Fibroblast of skin of left quadriceps (primary cell): ENCODE measurements around the gene KCNJ16.
A peak's percentile ranks its signal among the peaks of the same experiment; 100 is the strongest.

ENCODE experiments used
- DNase-seq, 2 experiments: peaks; one replicate each; pipeline ENCODE4 v3.0.0-alpha.2; 2013; ENCODE audit warnings: low read depth in 2 of 2

The KCNJ16 gene

DNA sequence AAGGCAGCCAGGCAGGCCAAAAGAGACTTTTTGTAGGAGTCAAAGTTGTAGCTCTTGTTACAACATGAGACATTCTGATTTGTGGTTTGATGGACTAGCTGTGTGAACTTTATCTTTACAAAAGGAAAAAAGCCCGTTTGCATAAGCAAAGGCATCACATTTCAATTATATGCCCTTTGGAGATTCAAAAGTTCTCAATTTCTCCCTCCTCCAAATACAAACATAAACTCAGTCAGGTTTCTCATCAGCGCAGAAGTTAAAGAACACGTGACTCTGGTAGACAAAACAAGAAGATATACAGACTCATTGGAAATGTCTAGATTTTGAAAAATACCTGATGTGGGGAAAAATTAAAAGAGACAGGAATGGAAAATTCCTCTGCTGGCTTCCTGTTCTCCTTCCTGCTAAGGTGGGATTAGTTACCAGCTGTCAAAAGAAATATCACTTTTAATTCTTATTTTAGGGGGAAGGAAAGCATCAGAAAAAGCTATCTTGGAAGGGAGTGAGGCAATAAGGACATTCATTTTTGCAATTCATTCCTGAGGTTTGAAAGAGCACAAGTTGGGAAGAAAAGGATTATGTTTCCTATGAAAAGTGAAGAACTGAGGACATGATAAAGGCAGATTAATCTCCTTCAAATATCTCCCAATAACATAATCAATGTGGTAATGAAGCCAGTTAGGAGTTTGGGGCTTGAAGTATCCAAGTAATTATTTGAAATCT lies 4.6 kb upstream of the KCNJ16 start:
- DNase-seq: no peak

DNA sequence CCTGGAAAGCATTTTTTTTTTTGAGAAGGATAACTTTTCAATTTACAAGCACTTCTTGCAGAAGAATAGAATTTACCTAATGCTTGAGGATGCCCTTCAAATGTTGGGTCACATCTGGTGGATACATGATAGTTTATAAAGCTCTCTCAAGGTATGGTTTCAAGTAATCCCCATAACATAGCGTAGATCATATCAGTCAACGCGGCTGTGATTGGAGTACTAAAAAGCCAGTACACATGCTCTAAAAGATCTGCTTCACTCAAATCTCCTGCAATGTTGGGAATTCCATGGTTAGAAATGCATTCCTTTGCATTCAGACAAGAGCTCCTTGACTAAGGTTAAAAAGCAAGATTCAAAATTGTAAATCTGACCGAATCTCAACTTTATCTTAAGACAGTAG lies 3.9 kb upstream of the KCNJ16 start:
- DNase-seq: no peak

DNA sequence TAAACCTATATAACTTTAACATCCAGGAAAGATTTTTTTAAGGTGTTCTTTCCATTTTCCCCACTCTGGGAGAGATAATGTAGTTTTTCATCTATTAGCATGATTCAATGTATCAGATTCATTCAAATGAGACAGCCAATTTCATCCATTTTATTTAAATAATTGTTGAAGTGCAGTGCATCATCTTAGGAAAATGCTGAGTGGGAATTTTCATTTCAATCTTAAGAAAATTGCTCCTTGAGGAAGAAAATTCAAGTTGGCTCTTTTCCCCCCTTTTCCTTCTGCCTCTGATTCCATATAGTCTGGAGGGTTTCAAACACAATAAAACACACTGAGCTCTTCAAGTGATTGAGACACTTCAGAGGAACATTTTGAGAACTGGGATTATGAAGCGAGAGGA lies 3.4 kb upstream of the KCNJ16 start:
- DNase-seq: no peak

DNA sequence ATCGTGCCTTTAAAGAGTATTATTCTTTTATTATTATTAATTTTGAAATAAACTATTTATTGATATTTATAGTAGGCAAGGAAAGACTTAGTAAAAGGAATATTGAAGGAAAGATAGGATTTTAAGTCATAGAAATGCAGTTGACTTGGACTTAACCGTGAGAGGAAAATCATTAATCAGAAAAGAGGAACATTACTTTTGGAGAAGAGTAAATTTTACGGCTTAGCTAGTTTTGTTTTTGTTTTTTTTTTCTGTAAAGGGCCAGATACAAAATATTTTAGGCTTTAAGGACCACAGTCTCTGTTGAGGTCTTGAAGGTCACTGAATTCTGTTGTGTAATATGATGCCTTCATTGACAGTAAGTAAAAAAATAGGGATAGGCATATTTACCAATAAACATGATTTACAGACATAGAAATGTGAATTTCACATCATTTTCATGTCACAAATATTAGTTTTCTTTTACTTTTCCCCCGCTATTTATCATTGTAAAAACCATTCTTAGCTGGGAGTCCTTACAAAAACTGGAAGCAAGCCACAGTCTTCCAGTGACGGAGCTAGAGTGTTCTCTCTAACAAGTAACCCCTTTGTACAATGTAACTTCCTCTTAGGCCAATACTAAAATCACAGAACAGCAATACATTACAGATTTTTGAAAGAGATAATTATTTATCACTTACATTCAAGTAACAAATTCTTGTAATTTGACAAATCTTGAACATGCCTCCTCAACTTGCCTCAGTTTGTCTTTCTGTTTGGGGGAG lies 2.3 kb upstream of the KCNJ16 start:
- no peak for DNase-seq

DNA sequence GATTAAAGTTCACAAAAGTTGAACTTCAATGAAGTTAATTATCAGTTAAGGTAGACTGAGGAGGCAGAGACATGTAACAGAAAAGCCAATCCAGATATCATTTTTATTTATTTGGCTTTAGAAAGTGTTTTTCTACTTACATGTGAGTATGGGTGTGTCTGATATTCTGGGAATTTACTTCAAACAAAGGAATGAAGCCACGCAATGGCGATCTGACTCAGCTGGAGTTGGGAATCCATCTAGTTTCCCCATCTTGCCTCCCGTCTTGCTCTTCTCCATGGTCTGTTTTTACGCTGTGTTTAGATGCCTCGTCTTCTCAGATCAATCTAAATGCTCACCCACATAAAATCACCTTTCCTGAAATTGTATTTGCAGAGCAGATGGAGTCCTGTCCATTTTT lies 1.7 kb upstream of the KCNJ16 start:
- no peak for DNase-seq

DNA sequence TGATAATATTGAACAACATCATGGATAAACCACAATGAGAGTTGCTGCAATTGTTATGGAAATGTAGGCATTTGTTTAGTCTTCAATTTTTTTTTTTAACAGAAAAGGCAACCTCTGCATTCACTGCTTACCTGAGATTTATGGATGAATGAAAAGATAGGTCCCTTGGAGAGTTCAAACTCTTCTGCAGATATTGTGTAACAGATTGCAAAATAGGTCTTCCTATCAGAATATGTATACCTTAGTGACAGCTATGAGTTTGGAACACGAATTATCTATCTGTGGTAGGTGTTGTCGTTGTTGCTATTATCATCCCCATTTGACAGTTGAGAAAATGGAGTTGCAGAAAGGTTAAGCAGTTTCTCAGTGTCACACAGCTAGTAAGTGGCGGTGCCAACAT lies 1.2 kb upstream of the KCNJ16 start:
- DNase-seq: no peak

DNA sequence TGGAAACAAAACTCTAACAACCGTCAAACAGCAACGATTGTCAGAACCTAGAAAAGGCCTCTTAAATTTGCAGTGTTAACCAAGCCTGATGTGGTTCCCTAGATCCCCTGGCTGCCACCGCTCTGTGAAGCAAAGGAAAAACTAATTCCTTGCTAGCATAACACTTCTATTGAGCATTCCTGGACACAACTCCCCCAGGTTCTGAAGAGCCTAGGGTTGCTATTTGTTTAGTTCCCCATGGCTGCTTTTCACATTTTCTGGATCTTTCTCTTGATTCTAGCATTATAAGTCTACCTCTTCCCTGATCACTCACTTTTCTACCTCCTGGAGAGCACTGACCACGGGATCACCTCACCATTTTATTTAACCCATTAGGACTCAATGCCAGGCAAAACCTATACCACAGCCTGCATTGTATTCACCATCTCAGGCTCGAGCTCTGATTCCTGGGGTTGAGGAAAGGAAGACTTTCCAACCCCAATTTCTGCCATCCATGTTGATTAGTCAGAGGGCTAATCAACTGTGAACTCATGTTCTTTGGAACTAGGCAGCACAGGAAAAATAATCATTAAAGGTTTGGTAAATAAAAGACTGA lies 692 bp upstream of the KCNJ16 start:
- DNase-seq: no peak

DNA sequence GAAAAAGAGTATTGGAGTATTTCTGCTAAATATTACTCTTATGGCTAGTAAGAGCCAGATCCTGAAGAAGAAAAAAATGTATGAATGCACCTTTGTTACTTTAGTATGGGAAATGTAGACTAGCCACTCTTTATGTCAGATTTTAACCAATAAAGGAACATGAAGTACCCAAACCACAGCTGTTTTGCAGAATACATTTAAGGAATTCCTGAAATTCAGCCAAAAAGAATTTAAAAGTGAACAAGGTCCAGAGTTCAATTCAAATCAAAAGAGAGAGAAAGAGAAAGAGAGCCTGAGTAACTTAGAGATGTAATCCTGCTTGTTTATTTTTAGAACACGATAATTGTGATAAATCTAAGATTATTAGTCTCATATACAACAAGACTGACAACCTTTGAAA lies 1.2 kb downstream of the KCNJ16 start:
- DNase-seq: no peak

DNA sequence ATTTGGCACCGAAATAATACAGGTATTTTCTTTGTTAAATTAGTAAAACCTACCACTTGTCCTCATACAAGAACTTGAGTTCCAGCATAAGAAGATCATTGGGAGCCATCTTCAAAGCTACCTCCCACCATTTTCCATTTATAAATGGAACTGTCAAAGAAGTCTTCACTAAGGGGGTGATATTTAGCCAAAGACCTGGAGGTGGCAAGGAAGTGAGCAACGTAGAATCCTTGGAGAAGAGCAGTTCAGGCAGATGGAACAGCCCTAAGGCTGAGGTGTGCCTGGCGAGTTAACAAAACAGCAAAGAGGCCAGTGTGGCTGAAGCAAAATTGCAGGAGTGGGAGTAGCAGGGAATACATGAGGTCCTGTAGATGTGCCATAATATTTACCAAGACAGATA lies 1.8 kb downstream of the KCNJ16 start:
- DNase-seq: no peak

DNA sequence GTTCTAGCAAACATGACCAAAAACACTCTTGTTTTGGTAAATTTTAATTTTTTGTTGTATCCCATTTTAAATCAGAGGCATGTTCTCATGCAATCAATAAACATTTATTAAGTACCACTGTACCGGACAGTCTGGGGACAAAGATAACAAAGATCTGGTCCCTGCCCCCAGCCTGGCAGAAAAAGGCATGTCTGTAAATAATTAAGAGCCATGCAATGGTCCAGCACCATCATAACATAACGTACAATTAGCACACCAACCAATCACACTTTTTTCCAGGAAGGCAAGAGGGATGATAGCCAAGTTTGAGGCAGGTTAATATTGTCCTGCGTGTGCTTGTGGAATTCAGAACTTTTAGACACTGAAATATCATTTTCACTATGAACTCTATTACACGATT lies 3.5 kb downstream of the KCNJ16 start:
- DNase-seq: no peak

DNA sequence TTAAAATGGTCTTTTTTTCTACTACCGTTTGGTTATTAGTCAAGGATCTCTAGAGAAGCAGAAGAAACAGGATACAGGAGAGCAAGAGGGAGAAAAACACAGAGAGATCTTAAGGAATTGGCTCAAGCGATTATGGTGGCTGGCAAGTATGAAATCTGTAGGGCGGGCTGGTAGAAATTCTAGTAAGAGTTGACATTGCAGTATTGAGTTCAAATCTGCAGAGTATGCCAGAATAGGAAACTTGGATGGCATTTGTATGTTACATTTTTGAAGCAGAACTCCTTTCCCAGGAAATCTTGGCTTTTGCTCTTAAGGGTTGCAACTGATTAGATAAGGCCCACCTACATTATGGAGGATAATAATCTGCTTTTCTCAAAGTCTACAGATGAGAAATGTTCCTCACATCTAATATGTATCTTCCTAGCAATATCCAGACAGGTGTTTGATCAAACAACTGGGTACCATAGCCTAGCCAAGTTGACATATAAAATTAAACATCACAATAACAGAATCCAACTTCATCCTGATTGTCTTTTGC lies 4.0 kb downstream of the KCNJ16 start:
- no peak for DNase-seq

DNA sequence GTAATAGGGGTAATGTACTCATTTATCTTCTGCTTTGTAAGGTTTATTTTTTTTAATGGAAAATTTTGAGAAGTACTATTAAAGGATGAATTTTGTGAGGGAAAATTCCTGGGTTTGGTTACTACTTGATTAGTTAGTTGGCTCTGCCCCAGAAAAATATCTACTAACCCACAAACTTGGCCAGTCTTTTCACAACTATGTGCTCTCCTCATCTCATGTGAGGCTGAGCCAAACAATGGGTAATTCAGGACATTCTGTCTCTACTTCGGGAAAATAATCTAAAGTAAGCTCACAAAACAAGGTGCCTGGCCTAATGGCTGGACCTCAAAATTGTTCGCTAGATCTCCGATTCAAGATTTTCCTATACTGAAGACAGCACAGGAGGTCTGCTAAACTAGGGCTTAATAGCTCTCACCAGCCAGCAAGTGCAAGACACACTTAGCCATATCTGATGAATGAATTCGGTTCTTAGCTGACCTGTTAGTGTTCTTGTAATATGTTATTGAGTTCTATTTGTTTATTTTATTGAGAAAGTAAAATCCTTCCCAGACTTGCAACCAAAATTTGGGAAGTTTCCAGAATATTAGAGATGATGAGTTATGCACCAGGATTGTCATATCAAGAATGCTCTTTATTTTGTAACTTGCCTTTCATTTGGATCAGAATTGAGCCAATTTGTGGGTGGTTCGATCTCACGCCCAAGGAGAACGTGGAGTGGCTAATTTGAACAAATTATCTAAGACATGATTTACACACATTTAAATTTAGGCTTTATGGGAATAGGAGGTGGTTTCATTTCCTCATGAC lies 5.7 kb downstream of the KCNJ16 start:
- peak; percentile 8 to 11 for DNase-seq

DNA sequence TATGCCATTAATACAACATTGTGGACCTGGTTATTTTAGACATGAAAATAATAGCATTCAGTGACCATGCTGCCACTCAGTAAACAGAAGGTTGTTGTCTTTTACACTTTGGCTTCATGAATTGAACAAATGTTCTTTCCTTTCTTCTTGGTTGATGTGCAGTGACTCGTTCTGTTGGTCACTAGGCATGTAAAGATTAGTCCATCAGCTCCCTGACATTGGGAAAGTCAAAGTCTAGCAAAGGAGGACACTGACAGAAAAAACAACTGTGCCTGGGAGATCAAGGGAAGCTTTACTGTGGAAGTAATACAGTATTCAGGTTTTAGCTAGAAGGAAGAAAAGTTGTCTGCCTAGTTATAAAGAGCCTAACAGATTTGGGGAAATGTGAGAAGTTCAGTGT lies 6.9 kb downstream of the KCNJ16 start:
- DNase-seq: no peak

DNA sequence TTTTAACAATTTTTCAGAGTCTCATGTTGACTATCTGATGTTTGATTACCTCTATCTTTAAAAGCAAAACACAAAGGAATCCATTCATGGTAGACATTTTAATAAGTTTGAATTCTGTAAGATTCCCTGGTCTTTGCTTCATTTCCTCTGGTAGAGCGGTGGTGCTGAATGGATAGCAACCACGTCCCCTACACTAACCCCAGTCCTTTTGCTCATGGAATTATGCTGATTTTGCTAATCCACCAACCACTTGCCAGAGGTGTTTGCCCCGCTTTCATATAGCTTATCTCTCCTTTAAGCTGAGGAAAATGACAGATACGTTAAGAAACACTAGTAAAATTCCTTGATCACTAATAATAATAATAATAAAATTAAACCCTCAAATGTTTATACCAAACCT lies 9.5 kb downstream of the KCNJ16 start:
- DNase-seq: no peak

DNA sequence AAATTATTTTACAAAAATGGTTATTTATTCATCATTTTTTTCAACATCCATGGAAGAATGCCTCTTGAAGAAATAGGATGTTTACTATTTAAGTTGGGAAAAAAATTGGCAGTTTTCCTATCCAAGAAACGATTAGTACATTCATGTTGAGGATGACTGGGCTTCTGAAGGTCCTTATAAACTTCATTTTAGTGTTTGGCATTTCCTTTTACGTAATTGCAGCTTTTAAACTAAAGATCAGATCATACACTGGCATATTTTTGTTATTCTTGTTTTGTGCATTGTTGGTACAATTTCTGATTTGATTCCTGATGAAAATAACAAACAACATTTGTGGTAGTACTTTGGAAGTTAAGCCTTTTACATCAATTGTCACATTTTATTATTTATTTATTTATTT lies 11.5 kb downstream of the KCNJ16 start:
- DNase-seq: no peak

DNA sequence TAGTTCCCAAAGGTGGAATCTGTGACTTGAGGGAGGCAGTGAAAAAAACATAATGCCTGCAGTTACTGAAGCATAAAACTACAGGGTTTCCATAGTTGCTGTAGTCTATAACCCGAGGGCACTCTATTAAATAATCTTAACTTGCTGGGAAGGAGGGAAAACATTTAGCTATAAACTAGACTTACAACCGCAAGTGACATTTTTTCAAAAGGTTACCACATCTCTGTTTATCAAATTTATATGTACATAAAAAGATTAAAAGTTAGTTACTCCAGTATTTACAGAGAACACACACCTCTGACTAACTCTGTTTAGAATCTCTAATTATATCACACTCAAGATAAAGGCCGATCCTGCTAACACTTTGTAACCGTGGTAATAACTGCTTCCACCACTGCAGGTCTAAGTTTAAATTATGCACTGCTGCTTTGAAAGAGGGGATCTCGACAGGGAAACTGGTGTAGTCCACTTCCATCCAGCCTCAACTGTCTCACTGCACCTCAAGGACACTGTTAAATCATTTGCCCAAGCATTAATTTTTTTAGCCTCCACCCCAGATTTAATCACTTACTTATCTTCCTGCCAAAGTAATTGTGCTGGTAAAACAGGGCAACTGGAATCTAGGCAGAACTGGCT lies 14.6 kb downstream of the KCNJ16 start:
- no peak for DNase-seq

DNA sequence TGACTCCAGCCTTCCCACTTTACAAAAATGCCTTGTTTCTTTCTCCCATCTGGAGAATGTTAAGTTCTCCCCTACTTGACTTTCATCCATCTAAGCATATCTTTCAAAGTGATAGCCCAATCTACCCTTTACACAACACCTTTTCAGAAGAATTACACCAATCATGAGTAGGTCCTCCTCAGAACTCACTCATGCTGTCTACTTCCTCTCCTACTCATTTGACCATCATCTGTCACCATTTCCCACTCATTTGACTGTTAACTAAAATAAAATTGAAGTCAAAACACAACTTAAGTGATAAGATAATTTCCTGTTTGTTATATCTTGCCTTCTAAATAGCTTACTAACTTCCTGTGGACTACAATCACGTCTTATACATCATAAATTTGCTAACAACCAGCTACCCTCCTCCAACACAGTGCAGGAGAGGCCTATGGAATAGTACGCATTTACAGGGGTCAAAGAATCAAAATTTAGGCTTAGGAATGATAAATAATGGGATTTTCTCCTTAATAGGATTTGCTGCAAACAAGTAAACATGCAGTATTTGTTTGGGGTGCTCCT lies 16.1 kb downstream of the KCNJ16 start:
- DNase-seq: no peak

DNA sequence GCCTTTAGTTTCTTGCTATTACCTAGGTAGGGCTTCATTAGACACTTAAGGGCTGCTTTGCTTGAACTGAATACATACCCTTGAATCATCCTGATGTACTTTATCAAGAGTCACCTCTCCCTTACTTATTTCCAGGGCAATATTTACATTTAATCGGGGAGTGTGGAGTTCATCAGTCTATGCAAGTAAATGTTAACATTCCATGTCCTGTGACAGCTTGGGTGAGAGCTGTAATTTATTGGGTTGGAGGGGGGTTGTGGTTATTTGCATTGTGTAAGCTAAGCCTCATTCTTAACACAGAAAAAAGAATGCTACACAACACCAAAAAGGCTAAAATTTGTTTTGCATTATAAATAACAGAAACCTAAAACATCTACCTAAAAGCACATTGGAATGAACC lies 16.7 kb downstream of the KCNJ16 start:
- DNase-seq: no peak

DNA sequence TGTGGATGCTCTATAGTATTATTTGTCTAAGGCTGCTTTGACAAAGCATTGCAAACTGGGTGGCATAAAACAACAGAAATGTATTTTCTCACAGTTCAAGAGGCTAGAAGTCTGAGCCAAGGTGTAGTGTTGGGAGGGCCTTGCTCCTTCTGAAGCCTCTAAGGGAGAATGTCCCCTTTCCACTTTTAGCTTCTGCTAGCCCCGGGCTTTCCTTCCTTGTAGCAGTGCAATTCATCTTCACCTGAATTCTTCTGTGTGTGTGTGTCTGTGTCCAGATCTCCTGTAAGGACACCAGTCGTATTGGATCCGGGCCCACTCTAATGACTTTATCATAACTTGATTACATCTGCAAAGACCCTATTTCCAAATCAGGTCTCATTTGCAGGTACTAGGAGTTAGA lies 18.1 kb downstream of the KCNJ16 start:
- no peak for DNase-seq

DNA sequence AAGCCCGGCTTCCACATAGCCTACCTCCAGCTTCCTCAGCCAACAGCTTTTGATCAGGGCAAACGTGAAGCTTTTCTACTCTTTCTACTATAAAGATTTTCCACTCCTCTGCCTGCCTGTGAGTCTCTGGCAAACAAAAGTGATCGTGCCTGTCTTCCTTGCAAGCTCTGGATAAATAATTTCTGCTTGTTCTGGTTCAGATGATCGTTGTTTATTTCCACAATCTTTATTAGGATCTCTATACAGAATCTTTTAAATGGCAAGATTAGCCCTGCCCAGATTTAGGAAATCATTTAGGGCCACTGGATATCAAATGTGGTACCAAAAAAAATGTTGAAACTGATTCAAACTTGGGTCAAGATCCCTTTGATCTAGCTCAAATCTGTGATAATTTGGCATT lies 20.4 kb downstream of the KCNJ16 start:
- no peak for DNase-seq

DNA sequence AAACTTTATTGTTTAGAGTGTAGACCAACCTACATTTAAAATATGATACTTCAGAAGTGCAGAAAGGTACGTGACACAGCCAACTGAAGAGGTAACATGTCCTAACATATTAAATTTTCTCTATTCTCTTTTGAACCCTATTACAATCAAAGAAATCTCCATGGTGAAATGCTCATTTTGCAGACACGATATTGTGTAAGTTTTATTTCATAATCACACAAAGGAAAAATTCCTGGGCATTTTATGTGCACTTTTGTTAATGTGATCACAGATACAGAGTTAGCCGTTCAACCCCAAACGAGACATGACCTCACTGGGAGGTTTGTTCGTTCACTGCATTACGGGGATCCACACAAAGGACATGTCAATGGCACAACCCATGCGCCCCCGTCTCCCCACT lies 21.8 kb downstream of the KCNJ16 start:
- DNase-seq: no peak
